Measurements from ENCODE around the gene VPS37D.

VPS37D gene

GRCh38 chr7:73682745-73683055, 15.1 kb downstream of the VPS37D start:
- DNase-seq = no peak

GRCh38 chr7:73683056-73683787, 15.6 kb downstream of the VPS37D start, which contains the start of the genes BUD23 and DNAJC30:
Gene BUD23 (plus strand): TSS chr7:73683597. CDS start chr7:73683626, 29 bp downstream.
Gene DNAJC30 (minus strand): TSS chr7:73683453. CDS start chr7:73683423, 30 bp downstream.
- peak; percentile 98 for DNase-seq

- DNase-seq = no peak
These were observed 16.4 kb downstream of the VPS37D start for GRCh38 chr7:73683788-73684693.

- no peak for DNase-seq
These were observed 17.7 kb downstream of the VPS37D start for GRCh38 chr7:73685311-73685710.

DNA sequence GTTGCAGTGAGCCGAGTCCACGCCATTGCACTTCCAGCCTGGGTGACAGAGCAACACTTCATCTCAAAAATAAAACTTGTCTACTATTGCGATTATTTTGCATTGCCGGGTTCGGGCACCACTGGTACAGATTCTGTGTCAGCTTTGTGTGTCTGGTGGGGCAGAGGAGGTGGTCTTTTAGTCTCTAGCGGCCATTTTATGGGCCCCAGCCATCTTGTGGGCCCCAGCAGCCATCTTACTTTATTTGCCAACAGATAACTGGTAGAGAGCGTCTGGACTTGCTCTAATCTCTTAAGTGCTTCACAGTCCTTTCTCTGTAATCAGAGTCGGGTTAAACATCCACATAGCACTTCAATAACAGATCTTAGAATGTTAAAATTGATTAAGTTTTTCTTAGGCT, 20.7 kb downstream of the VPS37D start:
- no peak for DNase-seq

- DNase-seq = no peak
These were observed 23.0 kb downstream of the VPS37D start for GRCh38 chr7:73690646-73691045.

- no peak for DNase-seq
These were observed 28.7 kb downstream of the VPS37D start for GRCh38 chr7:73696372-73696771.

DNA sequence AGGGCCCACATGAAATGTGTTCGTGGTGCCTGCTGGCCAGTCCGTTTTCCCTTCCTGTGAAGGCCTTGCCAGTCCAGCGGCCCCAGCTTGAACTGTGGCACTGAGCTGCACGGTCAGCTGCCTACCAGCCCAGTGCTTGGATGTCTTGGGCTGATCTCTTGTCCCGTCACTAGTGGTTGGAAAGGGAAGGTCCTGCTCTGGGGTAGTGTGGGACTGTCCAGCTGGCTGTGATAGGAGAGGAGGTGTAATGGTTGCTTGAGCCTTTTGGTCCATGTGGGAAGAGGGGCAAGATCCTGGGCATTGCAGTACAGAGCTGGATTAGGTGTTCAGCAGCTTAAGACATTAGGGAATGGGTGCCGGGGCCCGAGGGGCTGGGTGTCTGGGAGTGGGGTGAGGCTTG, 30.8 kb downstream of the VPS37D start:
- DNase-seq = no peak

DNA sequence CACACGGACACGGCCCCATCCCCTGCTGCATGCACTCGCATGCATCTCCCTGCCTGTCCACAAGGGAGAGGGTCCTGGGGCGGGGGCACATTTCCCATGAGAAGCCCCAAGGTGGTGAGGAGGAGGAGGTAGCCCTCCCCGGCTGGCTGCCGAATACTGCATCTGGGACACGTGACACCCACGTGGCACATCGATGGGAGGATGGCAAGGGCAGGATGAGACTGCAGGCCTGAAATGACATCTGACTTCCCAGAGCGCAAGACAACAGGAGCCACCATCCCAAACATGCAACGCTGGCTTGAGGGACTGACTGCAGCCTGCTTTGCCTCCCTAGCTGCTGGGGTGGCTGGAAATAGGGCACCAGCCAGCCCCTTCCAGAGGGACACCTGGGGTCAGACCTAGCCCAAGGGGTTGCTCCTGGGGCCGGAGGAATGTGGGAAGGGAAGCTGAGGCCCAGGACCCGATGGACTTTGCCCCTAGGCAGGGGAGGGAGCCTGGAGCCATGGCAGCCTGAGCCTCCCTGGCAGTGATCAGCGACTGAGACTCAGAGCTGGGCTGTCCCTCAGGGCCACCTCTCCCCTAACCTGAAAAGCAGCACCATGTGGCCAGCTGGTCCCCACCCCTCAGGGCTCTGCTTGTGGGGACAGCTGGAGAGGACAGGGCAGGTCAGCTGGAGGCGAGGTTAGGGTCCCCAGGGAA, 31.9 kb downstream of the VPS37D start:
- no peak for DNase-seq

- DNase-seq = no peak
These were observed 32.4 kb downstream of the VPS37D start for GRCh38 chr7:73700069-73700423.

- DNase-seq = no peak
These were observed 33.0 kb downstream of the VPS37D start for GRCh38 chr7:73700581-73701134.

- peak; percentile 60 for DNase-seq
These were observed 33.8 kb downstream of the VPS37D start for GRCh38 chr7:73701357-73701995.

DNA sequence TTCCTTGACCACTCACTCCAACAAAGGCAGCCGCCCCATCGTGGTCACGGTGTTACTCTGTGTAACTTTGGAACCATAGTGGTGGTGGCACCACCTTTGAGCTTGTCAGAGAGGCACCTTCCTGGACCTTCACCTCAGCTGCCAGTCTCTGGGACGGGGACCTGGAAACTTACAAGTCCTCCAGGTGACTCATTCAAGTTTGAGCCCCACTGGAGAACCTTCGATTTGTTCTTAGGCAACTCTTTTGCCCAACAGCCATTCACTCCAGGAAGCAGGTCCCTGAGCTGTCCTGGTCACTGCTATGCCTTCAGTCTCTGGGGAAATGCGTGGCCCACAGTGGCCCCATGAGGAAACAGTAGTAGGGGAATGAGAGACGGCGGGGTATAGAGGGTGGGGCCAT, 34.6 kb downstream of the VPS37D start:
- DNase-seq = no peak

DNA sequence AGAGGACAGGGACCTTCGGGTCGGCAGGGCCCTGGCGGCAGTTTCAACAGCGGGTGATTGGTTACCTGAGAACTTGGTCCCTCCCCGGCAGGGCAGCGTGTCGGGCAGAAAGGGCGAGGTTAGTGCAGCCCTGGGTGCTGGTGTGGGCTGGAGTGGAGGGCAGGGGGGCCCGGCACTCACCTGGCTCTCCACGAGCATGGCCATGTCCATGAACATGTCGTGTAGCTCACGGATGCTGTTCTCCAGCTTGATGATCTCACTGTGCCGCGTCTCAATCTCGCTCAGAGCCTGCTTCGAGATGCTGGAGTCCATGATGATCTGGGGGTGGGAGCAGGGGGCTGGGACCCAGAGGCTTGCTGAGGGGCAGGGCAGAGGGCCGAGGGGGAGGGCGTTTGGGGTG, 35.0 kb downstream of the VPS37D start:
- DNase-seq = no peak

GRCh38 chr7:73703225-73703624, 35.6 kb downstream of the VPS37D start:
- DNase-seq = no peak

GRCh38 chr7:73703757-73704639, 36.4 kb downstream of the VPS37D start:
- no peak for DNase-seq

DNA sequence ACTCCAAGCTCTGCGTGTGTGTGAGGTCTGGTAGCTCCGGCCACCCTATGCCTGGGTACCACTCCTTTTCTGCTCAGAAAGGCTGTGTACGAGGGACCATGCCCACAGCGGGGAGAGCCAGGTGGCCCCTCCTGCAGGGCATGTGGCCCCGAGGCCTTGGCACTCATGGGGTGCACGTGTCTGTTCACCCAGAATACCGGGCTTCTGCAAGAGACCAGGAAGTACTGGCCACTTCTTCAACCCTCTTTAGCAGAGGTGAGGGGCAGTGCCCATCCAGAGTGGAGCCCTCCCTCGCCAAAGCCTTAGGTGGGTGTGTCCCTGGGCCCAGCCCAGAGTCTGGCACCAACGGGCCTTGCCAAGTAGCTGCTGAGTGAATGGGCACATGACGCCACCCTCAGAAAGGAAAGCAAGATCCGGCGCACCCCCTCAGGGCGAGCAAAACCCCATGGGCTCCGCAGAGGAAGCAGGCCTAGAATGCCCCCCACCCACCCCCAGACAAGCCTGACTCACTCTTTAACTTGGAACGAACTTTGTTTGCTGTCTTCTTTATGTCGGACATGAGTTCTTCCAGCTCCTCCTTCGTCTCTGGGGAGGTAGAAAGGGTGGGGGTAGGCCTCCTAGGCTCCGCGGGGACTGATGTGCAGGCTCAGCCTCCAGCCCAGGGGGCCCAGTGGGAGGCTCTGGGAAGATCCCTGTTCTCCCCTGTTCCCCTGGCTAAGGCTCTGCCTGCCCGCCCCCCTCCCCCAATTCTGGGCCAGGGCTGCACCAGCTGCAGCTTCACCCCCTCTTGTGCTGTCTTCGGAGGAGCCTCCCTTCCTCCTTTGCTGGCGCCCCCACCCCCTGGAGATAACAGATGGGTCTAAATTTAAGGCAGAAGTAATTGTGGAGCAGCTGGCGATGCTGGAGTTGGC, 37.3 kb downstream of the VPS37D start:
- no peak for DNase-seq

- DNase-seq = no peak
These were observed 37.9 kb downstream of the VPS37D start for GRCh38 chr7:73705551-73705920.

- DNase-seq = no peak
These were observed 38.8 kb downstream of the VPS37D start for GRCh38 chr7:73706126-73707044.
